Fibroblast of lung (primary cell): ENCODE results near the gene EPHA10. TPM values are rescaled to one million over a fixed set of nuclear protein-coding genes. Genes with fewer than 3 reads are reported as not detected.

Source experiments
- DNase-seq, 2 donors: peaks; one replicate each; pipeline versions ENCODE4 v3.0.0 to v3.0.0-alpha.2; 2010; ENCODE audit warnings: low read depth in 2 of 2
- H2AFZ ChIP-seq: 2 replicates; pipeline ENCODE4 v1.5.1; 2012; ENCODE audit warnings: low read length, control low read depth, inconsistent platforms
- H3K27ac ChIP-seq: 2 replicates; pipeline ENCODE4 v1.5.1; 2011; ENCODE audit warnings: low read length, control low read depth; ENCODE audit not compliant: insufficient read depth
- H3K27me3 ChIP-seq: 2 replicates; pipeline ENCODE4 v1.5.1; 2011; ENCODE audit warnings: mild to moderate bottlenecking, low read length; ENCODE audit not compliant: control insufficient read depth, insufficient read depth
- H3K36me3 ChIP-seq: 2 replicates; pipeline ENCODE4 v1.5.1; 2011; ENCODE audit warnings: low read length; ENCODE audit not compliant: control insufficient read depth, insufficient read depth
- H3K4me1 ChIP-seq: 2 replicates; pipeline ENCODE4 v1.5.1; 2011; ENCODE audit warnings: low read length; ENCODE audit not compliant: control insufficient read depth, insufficient read depth; ENCODE audit errors: extremely low read depth
- H3K4me2 ChIP-seq: 2 replicates; pipeline ENCODE4 v1.5.1; 2011; ENCODE audit warnings: low read length, control low read depth; ENCODE audit not compliant: insufficient read depth; ENCODE audit errors: extremely low read depth
- H3K4me3 ChIP-seq, 4 experiments: fragments of 200-600 bp in 1 of 4; sonication (generic) in 1 of 4; replicated peaks in 1 of 4; 2 replicates each; pipeline ENCODE4 v1.5.1; 2011 to 2016; ENCODE audit warnings: low read length in 4 of 4, low read depth in 3 of 4, mild to moderate bottlenecking in 3 of 4, control low read depth in 2 of 4, inconsistent platforms in 1 of 4, mixed read lengths in 1 of 4; ENCODE audit not compliant: insufficient read depth in 1 of 4; ENCODE audit errors: control extremely low read depth in 1 of 4
- H3K79me2 ChIP-seq: 2 replicates; pipeline ENCODE4 v1.5.1; 2012; ENCODE audit warnings: mild to moderate bottlenecking, low read length, inconsistent platforms; ENCODE audit not compliant: control insufficient read depth, insufficient read depth
- H3K9ac ChIP-seq: 2 replicates; pipeline ENCODE4 v1.5.1; 2011; ENCODE audit warnings: mild to moderate bottlenecking, low read length, control low read depth; ENCODE audit not compliant: insufficient read depth
- H3K9me3 ChIP-seq: 2 replicates; pipeline ENCODE4 v1.5.1; 2012; ENCODE audit warnings: low read depth, low read length; ENCODE audit not compliant: control insufficient read depth, insufficient read depth
- H4K20me1 ChIP-seq: 2 replicates; pipeline ENCODE4 v1.5.1; 2011; ENCODE audit warnings: low read length; ENCODE audit not compliant: control insufficient read depth, insufficient read depth; ENCODE audit errors: extremely low read depth
- EZH2 ChIP-seq: IDR thresholded peaks from 2 replicates; pipeline ENCODE4 v1.5.1; 2012; ENCODE audit warnings: low read length, control low read depth, mild to moderate bottlenecking; ENCODE audit errors: missing control alignments
- polyA plus RNA-seq, 2 donors: library from polyadenylated mRNA; depleted of rRNA in 1 of 2; stranded (reverse) in 1 of 2; unstranded in 1 of 2; fragments of >200 nt; gene quantifications; 2 replicates each; pipeline ENCODE4 v1.2.1, GENCODE V29; 2011 to 2012; ENCODE audit warnings: missing spikeins in 1 of 2
- total RNA-seq: library from RNA; depleted of rRNA; stranded (reverse); fragments of >200 nt; gene quantifications from 2 replicates; pipeline ENCODE4 v1.2.1, GENCODE V29; 2014
- TF ChIP-seq, protein P1 (sequence below), 2 donors: IDR thresholded peaks in 1 of 2; conservative IDR thresholded peaks in 1 of 2; 1 replicate in 1 of 2; 2 replicates in 1 of 2; pipeline ENCODE4 v1.5.1; 2011 to 2012; ENCODE audit warnings: low read length in 2 of 2, control low read depth in 1 of 2, inconsistent platforms in 1 of 2, low read depth in 1 of 2, mild to moderate bottlenecking in 1 of 2

Gene EPHA10
- total and polyA plus RNA-seq, 2 donors (not counting 1 experiment from before 2014, with no cell fraction given): under 0.01 TPM; not detected in 1

- Histone ChIP-seq H3K9ac (no peak overlapping the region), H3K36me3 (peaks cover 13% of the 10 kb centered on the region), H3K9me3 (no peaks in the 10 kb centered on the region), H3K4me1 (no peaks in the 10 kb centered on the region), H3K27ac (no peak overlapping the region), H3K79me2 (peaks cover 13% of the 10 kb centered on the region), H3K27me3 (no peaks in the 10 kb centered on the region), H3K4me2 (no peak overlapping the region), H4K20me1 (peaks cover 2% of the 10 kb centered on the region), H2AFZ (no peak overlapping the region), H3K4me3 (no peak overlapping the region)
- TF ChIP-seq EZH2: no peak
- TF ChIP-seq, protein P1, sequence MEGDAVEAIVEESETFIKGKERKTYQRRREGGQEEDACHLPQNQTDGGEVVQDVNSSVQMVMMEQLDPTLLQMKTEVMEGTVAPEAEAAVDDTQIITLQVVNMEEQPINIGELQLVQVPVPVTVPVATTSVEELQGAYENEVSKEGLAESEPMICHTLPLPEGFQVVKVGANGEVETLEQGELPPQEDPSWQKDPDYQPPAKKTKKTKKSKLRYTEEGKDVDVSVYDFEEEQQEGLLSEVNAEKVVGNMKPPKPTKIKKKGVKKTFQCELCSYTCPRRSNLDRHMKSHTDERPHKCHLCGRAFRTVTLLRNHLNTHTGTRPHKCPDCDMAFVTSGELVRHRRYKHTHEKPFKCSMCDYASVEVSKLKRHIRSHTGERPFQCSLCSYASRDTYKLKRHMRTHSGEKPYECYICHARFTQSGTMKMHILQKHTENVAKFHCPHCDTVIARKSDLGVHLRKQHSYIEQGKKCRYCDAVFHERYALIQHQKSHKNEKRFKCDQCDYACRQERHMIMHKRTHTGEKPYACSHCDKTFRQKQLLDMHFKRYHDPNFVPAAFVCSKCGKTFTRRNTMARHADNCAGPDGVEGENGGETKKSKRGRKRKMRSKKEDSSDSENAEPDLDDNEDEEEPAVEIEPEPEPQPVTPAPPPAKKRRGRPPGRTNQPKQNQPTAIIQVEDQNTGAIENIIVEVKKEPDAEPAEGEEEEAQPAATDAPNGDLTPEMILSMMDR (conservative IDR thresholded peaks at IDR 0.05 in 1 of 2, IDR thresholded peaks at IDR 0.05 in 1 of 2; ENCODE audit: low read depth in 1 of 2, low read length in 2 of 2): no peak
- DNase-seq: no peak
Observed at GRCh38 chr1:37701051-37701450, 63.9 kb downstream of the EPHA10 start.

DNA sequence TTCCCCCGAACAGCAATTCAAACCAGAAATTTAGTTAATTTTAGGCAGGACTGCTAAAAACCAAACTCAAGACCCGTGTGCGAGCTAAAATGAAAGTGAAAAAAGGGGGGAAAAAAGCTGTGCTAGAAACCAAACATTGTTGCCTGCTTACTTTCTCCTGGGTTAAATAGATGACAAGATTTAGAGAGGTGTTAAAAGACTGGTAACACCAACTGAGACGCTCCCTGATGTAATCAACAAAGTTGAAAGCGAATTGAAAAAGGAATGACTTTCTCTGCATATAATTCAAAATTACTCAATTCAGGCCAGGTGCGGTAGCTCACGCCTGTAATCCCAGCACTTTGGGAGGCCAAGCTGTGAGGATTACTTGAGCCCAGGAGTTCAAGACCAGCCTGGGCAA, 65.8 kb downstream of the EPHA10 start:
- TF ChIP-seq EZH2: no peak
- TF ChIP-seq, protein P1 (conservative IDR thresholded peaks at IDR 0.05 in 1 of 2, IDR thresholded peaks at IDR 0.05 in 1 of 2; ENCODE audit: low read depth in 1 of 2, low read length in 2 of 2): no peak
- no peak overlapping the region for H3K9ac ChIP-seq
- H3K27me3 ChIP-seq: no peaks in the 10 kb centered on the region
- H3K4me1 ChIP-seq: no peaks in the 10 kb centered on the region
- no peak overlapping the region for H3K27ac ChIP-seq
- no peak overlapping the region for H2AFZ ChIP-seq
- H3K4me2 ChIP-seq: no peak overlapping the region
- no peaks in the 10 kb centered on the region for H3K9me3 ChIP-seq
- peaks cover 25% of the 10 kb centered on the region for H3K79me2 ChIP-seq
- H4K20me1 ChIP-seq: no peaks in the 10 kb centered on the region
- H3K36me3 ChIP-seq: peaks cover 13% of the 10 kb centered on the region
- no peak for DNase-seq
- no peak overlapping the region for H3K4me3 ChIP-seq

GRCh38 chr1:37697737-37698136, 67.2 kb downstream of the EPHA10 start:
- no peak for DNase-seq
- H4K20me1 ChIP-seq: no peaks in the 10 kb centered on the region
- no peak overlapping the region for H2AFZ ChIP-seq
- peaks cover 3% of the 10 kb centered on the region for H3K4me1 ChIP-seq
- no peak overlapping the region for H3K9ac ChIP-seq
- no peak overlapping the region for H3K4me3 ChIP-seq
- TF ChIP-seq, protein P1 (conservative IDR thresholded peaks at IDR 0.05 in 1 of 2, IDR thresholded peaks at IDR 0.05 in 1 of 2; ENCODE audit: low read depth in 1 of 2, low read length in 2 of 2): no peak
- TF ChIP-seq EZH2: no peak
- no peaks in the 10 kb centered on the region for H3K9me3 ChIP-seq
- peaks cover 39% of the 10 kb centered on the region for H3K79me2 ChIP-seq
- no peak overlapping the region for H3K27ac ChIP-seq
- H3K27me3 ChIP-seq: no peaks in the 10 kb centered on the region
- no peak overlapping the region for H3K4me2 ChIP-seq
- peaks cover 10% of the 10 kb centered on the region for H3K36me3 ChIP-seq
